Kasumi-1 (cell line): ENCODE results near the gene NRG3.

ENCODE experiments used
- DNase-seq, 2 experiments: peaks; one replicate each; lab custom pipeline; 2025; lab: John Stamatoyannopoulos, UW

The NRG3 gene

GRCh38 chr10:81874875-81875466, at the start of gene NRG3:
Gene NRG3, plus strand, starts transcription at chr10:81875194.
- DNase-seq, result no peak

GRCh38 chr10:81828251-81828650, 46.7 kb upstream of the NRG3 start:
- no peak for DNase-seq

GRCh38 chr10:81831060-81831459, 43.9 kb upstream of the NRG3 start:
- no peak for DNase-seq

GRCh38 chr10:81838950-81839349, 36.0 kb upstream of the NRG3 start:
- DNase-seq, result peak in 1 of 2 experiments; percentile 4

- no peak for DNase-seq
Observed at GRCh38 chr10:81843042-81843441, 32.0 kb upstream of the NRG3 start.

- no peak for DNase-seq
Observed at GRCh38 chr10:81847675-81848074, 27.3 kb upstream of the NRG3 start.

- DNase-seq, result no peak
Observed at GRCh38 chr10:81848514-81848913, 26.5 kb upstream of the NRG3 start.

DNA sequence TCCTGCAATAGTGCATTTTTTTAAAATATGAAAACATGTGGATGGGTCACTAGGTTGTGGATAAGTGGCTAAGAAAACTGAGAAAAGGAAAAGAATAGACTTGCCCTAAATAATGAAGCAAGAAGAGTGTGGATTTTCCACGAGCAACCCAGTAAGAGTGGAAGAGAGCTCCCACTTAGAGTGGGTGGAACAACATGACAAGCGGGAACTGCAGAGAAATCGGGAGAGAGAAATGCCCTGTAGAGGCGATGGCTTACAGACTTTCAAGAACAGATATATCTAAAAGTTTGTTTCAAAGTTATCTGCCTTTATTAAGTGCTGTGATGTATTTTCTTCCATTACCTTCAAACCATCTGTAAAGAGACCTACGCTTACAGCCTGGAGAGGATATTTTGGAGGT, 26.1 kb upstream of the NRG3 start:
- DNase-seq, result no peak

DNA sequence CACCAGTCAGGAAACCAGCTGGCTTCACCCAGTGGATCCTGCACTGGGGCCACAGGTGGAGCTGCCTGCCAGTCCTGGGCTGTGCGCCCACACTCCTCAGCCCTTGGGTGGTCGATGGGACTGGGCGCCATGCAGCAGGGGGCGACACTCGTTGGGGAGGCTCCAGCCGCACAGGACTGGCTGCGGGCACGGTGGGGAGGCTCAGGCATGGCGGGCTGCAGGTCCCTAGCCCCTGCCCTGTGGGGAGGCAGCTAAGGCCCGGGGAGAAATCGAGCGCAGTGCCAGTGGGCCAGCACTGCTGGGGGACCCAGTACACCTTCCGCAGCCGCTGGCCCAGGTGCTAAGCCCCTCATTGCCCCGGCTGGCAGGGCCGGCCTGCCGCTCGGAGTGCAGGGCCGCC, 12.4 kb upstream of the NRG3 start:
- DNase-seq, result no peak

DNA sequence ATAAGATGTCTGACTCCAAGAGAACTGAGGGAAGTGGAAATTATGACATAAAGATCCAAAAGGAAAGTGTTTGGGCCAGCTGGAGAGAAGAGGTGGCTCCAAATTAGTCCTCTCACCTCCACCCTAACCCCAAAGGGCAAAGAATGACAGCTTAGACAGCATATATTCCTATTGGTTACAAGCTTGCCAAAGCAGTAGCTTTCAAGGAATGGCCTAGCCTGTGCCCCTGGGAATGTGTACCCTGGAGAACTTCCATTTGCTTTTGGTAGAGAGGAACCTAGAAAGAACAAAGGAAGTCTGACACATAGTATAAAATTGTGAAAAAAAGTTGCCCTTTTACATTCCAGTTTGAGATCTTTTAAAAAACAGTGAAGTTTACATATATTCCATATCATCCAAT, 11.2 kb upstream of the NRG3 start:
- DNase-seq, result no peak

DNA sequence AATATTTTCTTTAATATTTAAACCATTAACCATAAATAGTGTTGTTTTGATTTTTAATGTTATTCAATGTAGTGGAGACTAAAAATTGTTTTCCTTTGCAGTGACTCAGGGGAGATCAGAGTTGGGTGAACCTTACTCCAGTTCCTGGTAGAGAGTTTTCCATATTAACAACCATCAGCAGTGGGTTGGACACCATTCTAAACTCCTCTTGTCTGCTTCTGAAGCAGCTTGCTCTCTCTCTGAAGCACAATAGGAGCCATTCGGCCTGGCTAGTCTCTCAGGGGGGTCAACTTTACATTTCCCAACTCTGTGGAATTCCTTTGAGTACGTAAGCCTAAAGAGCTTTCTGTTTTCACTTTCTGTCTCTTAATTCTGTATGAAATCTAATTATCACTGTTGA, 9.4 kb upstream of the NRG3 start:
- DNase-seq, result no peak

DNA sequence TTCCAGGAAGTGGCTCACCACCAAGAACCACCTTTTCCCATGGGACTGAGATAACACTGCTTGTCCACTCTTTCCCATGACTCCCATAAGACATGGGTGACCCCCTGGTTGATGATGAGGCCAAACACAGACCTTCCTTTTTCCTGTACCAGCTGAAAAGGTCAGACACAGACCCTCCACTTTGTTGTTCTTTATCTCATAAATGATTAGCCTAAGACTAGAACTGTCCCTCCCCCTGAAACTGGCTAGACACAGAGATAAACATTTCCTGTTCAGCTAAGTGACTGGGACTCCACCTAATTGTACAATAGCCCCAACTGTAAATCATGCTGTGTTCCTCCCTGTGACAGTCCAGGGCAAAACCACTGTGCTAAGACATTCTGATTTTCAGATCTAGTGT, 8.2 kb upstream of the NRG3 start:
- no peak for DNase-seq

GRCh38 chr10:81870472-81870871, 4.5 kb upstream of the NRG3 start:
- DNase-seq, result no peak

DNA sequence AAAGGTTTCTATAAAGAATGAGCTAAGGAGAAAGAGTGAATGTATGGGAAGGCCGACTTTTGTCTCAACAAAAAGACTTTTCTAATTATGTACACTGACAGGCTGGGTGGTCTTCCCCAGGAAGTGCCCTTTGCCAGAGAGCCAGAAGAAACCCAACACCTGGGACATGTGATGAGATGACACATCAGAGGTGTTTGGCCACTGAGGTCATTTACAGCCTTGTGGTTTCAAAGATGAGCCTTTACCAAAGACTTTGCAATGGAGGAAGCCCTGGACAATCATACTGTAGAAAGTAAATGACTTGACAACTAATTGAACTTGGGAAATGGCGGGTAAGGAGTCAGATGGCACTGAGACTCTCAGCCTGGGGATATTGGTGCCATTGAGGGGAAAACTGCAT, 3.4 kb upstream of the NRG3 start:
- DNase-seq, result no peak

DNA sequence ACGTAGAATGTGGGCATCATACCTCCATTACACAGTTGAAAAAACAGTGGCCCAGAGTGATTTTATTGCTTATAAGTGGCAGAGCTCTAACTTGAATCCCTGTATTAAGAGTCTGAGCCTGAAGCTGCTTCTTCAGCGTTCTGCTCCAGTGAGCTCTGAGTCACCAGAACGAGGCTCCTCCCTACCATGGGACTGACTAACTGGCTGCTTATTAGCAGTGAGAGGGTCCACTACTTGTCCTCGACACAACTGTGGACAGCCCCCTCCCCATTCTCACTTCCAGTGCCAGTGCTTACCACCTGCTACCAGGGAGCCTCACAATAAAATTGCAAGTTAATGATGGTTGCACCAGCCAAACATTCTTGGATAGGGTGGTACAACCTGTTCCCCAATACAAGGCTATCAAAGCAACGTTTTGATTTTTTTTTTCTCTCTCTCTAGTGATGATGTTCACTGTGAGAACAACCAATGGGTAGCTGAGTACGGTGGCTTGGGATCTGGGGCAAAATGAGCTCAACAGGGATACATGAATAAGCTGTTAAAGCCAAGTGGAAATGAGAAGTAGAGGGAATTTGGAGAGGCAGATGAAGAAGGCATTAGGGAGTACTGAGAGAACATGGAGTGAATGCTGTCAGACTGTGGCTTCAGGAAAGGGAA, 2.7 kb upstream of the NRG3 start:
- no peak for DNase-seq

- DNase-seq, result no peak
Observed at GRCh38 chr10:81873231-81873931, 1.6 kb upstream of the NRG3 start.

DNA sequence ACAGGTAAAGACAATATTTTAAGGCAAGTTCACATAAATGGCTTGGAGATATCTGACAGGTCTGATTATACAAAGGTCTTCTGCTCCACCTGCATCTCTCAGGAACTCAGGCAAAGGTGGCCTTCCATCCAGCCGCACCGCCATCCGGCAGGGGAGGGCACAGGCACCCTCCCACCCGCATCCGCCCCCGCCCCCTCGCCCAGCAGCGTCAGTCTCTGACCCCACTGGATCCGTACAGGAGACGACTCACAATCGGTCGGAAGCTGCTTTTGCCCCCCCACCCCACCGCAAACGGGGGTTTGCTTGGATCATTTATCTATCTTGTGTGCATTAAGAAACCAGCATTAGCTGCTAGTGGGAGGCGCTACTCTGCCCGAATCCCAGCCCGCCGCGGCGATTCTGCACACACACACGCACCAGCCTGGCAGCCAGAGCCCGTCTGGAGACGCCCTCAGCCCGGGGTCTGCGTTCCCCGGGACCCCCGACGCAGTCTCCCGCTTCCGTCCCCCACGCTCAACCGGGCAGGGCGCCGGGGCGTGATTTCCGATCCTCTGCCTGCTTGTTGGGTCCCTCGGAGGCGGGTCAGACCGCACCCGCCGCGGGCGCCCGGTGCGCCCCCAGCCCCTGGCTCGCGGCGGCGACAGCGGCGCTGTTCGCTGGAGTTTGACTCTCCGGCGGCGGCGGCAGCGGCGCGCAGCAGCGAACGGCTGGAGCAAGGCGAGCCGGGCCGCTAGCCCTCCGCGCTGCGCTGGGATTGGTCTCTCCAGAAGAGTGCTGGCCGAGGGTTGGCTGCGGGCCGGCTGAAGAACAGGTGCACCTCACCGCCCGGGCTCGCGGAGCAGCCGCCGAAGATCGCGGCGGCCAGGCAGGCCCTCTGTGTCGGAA, 820 bp upstream of the NRG3 start:
- no peak for DNase-seq

- DNase-seq, result no peak
Observed at GRCh38 chr10:81875467-81876252, 666 bp downstream of the NRG3 start.

DNA sequence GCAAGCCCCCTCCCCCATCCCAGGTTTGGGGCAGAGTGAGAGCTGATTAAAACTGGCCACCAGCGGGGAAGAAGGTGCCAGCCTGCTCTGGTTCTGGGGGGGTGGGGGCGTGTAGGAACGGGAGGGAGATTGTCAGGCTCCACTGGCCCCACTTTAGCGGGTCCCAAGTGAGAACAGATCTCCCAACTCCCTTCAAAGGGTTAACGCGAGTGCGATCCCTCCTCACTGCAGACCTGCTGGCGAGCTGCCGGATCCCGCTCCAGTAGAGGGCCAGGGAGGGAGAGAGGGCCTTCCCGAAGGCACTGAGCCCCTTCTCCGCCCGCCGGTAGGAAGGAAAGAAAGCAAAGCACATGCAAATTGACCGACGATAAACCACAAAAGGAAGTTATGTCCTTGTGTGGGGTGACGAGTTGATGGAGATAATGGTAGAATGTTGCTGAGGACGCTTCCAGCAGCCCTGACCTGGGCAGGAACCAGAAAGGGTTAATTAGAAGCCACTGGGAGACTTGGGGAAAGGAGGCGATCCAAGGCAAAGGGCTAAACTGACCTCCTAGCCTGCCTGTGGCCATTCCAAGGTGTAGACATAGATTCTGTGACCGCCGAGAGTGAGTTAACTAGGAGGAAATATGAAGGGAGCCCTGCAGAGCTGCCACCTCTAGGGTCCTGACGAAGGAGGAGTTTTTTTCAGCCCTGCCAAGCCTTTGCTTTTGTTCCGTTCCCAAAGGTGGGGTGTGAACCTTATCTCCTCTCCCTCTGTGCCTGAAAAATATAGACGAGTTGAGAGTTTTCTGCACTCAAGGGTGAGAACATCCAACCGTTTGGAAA, 1.5 kb downstream of the NRG3 start:
- no peak for DNase-seq

DNA sequence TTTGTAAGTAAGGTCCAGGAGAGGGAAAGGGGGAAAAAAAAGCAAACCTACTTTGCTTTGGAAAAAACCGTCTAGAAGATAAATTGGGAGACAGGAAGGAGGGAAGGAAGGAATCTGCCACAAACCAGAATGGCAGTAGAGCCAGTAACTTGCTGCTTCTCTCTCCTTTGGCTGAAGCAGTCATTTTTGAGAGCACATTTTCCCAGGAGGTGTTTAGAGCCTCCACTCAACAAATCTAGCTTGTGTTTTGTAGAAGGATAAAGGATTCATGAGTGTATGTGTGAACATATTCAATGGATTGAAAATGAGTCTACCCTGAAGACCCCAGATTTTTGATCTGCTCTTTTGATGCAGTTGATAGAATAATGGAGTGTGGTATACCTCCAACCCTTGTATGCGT, 2.6 kb downstream of the NRG3 start:
- no peak for DNase-seq

GRCh38 chr10:81882011-81882410, 7.0 kb downstream of the NRG3 start:
- no peak for DNase-seq
